ENCODE measurements around the gene MTARC2.

The MTARC2 gene

DNA sequence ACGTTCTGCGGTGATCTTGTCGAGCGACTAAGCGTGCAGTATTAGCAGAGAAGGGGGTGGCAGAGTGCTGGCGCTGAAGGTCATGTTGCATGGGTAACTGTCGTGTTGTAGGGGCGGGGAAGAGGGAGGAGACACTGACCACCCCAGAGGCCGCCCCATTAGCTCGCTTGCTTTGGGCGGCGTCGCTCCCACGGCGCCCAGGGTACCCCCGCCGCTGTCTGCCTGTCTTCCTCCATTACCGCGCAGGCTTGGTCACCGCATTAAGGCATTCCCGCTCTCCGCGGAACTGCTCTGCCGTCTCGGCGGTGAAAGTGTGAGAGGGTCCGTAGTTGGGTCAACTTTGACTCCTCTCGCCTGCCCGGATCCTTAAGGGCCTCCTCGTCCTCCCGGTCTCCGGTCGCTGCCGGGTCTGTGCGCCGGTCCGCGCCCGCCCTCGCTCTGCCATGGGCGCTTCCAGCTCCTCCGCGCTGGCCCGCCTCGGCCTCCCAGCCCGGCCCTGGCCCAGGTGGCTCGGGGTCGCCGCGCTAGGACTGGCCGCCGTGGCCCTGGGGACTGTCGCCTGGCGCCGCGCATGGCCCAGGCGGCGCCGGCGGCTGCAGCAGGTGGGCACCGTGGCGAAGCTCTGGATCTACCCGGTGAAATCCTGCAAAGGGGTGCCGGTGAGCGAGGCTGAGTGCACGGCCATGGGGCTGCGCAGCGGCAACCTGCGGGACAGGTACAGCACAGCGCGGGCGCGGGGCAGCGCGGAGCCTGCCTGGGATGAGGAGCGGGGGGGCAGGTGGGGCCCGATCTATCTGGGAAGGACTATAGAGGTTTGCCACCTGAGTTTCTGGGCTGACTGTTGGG lies at the start of gene MTARC2:
Gene MTARC2, plus strand, starts transcription at position 234 of the 846 bp plus-strand sequence. Its CDS starts 210 bp downstream, at position 444.
- H3K36me3 ChIP-seq (ENCODE audit: insufficient read depth) = no peaks in the 10 kb centered on the region
- no peak within 1 kb of the TSS for H3K4me2 ChIP-seq
- no peaks in the 10 kb centered on the region for H4K20me1 ChIP-seq (ENCODE audit: insufficient read depth)
- H2AFZ ChIP-seq (ENCODE audit: low read depth) = no peak within 1 kb of the TSS
- no peaks in the 10 kb centered on the region for H3K4me1 ChIP-seq (ENCODE audit: low read depth, poor library complexity, severe bottlenecking)
- H3K79me2 ChIP-seq (ENCODE audit: insufficient read depth, low read depth) = no peaks in the 10 kb centered on the region
- TF ChIP-seq, protein P1, sequence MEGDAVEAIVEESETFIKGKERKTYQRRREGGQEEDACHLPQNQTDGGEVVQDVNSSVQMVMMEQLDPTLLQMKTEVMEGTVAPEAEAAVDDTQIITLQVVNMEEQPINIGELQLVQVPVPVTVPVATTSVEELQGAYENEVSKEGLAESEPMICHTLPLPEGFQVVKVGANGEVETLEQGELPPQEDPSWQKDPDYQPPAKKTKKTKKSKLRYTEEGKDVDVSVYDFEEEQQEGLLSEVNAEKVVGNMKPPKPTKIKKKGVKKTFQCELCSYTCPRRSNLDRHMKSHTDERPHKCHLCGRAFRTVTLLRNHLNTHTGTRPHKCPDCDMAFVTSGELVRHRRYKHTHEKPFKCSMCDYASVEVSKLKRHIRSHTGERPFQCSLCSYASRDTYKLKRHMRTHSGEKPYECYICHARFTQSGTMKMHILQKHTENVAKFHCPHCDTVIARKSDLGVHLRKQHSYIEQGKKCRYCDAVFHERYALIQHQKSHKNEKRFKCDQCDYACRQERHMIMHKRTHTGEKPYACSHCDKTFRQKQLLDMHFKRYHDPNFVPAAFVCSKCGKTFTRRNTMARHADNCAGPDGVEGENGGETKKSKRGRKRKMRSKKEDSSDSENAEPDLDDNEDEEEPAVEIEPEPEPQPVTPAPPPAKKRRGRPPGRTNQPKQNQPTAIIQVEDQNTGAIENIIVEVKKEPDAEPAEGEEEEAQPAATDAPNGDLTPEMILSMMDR (conservative IDR thresholded peaks at IDR 0.05; ENCODE audit: low read depth, low read length) = no peak
- H3K9ac ChIP-seq = no peak within 1 kb of the TSS
- no peaks in the 10 kb centered on the region for H3K27me3 ChIP-seq (ENCODE audit: insufficient read depth, low read depth)
- H3K4me3 ChIP-seq (IDR thresholded peaks at IDR 0.05; ENCODE audit: insufficient read depth, low read depth, low read length) = no peak within 1 kb of the TSS
- no peak within 1 kb of the TSS for H3K27ac ChIP-seq

GRCh38 chr1:220698607-220699016 lies 49.5 kb upstream of the MTARC2 start:
- Histone ChIP-seq H4K20me1 (ENCODE audit: insufficient read depth) (no peaks in the 10 kb centered on the region), H3K4me2 (no peak overlapping the region), H3K36me3 (ENCODE audit: insufficient read depth) (no peaks in the 10 kb centered on the region), H3K27me3 (ENCODE audit: insufficient read depth, low read depth) (no peaks in the 10 kb centered on the region), H2AFZ (ENCODE audit: low read depth) (no peak overlapping the region), H3K4me3 (IDR thresholded peaks at IDR 0.05; ENCODE audit: insufficient read depth, low read depth, low read length) (no peak overlapping the region), H3K79me2 (ENCODE audit: insufficient read depth, low read depth) (no peaks in the 10 kb centered on the region), H3K27ac (no peak overlapping the region), H3K4me1 (ENCODE audit: low read depth, poor library complexity, severe bottlenecking) (no peaks in the 10 kb centered on the region), H3K9ac (no peak overlapping the region)
- TF ChIP-seq, protein P1 (conservative IDR thresholded peaks at IDR 0.05; ENCODE audit: low read depth, low read length) = no peak

GRCh38 chr1:220699044-220699443 lies 49.1 kb upstream of the MTARC2 start:
- Histone ChIP-seq H3K9ac (no peak overlapping the region), H3K27me3 (ENCODE audit: insufficient read depth, low read depth) (no peaks in the 10 kb centered on the region), H3K27ac (no peak overlapping the region), H2AFZ (ENCODE audit: low read depth) (no peak overlapping the region), H3K4me1 (ENCODE audit: low read depth, poor library complexity, severe bottlenecking) (no peaks in the 10 kb centered on the region), H3K36me3 (ENCODE audit: insufficient read depth) (no peaks in the 10 kb centered on the region), H4K20me1 (ENCODE audit: insufficient read depth) (no peaks in the 10 kb centered on the region), H3K4me3 (IDR thresholded peaks at IDR 0.05; ENCODE audit: insufficient read depth, low read depth, low read length) (no peak overlapping the region), H3K4me2 (no peak overlapping the region), H3K79me2 (ENCODE audit: insufficient read depth, low read depth) (no peaks in the 10 kb centered on the region)
- TF ChIP-seq, protein P1 (conservative IDR thresholded peaks at IDR 0.05; ENCODE audit: low read depth, low read length) = no peak

GRCh38 chr1:220700556-220701179 lies 47.5 kb upstream of the MTARC2 start:
- H3K79me2 ChIP-seq (ENCODE audit: insufficient read depth, low read depth) = no peaks in the 10 kb centered on the region
- no peaks in the 10 kb centered on the region for H3K4me1 ChIP-seq (ENCODE audit: low read depth, poor library complexity, severe bottlenecking)
- no peak overlapping the region for H3K4me2 ChIP-seq
- no peak overlapping the region for H3K27ac ChIP-seq
- no peak overlapping the region for H3K4me3 ChIP-seq (IDR thresholded peaks at IDR 0.05; ENCODE audit: insufficient read depth, low read depth, low read length)
- H2AFZ ChIP-seq (ENCODE audit: low read depth) = no peak overlapping the region
- no peaks in the 10 kb centered on the region for H4K20me1 ChIP-seq (ENCODE audit: insufficient read depth)
- H3K9ac ChIP-seq = no peak overlapping the region
- TF ChIP-seq, protein P1 (conservative IDR thresholded peaks at IDR 0.05; ENCODE audit: low read depth, low read length) = no peak
- no peaks in the 10 kb centered on the region for H3K27me3 ChIP-seq (ENCODE audit: insufficient read depth, low read depth)
- H3K36me3 ChIP-seq (ENCODE audit: insufficient read depth) = no peaks in the 10 kb centered on the region

All from KMS-11 (cell line).